Lung (tissue), 10 donors: ENCODE results near the gene POLR2J3. TPM values are rescaled to one million over a fixed set of nuclear protein-coding genes. Genes with fewer than 3 reads are reported as not detected.
"Not testable (repeated sequence)": the region's sequence is repeated elsewhere in the genome, so short reads cannot be mapped to it uniquely, and the experiment has no call there.

ENCODE experiments used
- ATAC-seq: fragments of 200-7000 bp; cut with Tn5 transposase; one replicate; pipeline ENCODE4 v1.9.1; 2020; ENCODE audit warnings: moderate number of reproducible peaks; ENCODE audit not compliant: insufficient read depth, low FRiP score
- DNase-seq, 3 donors: peaks; one replicate each; pipeline ENCODE4 v3.0.0-alpha.2; 2013 to 2017
- H3K27ac ChIP-seq, 2 donors: one replicate each; pipeline ENCODE4 v1.5.1; 2013; ENCODE audit warnings: mild to moderate bottlenecking in 2 of 2, moderate library complexity in 2 of 2, control low read depth in 1 of 2, inconsistent platforms in 1 of 2, low read depth in 1 of 2, low read length in 1 of 2
- H3K27me3 ChIP-seq, 3 donors: one replicate each; pipeline ENCODE4 v1.5.1; 2013; ENCODE audit warnings: low read length in 2 of 3; ENCODE audit not compliant: control insufficient read depth in 3 of 3, insufficient read depth in 3 of 3
- H3K36me3 ChIP-seq, 4 donors: one replicate each; pipeline ENCODE4 v1.5.1; 2013; ENCODE audit warnings: low read length in 4 of 4, mild to moderate bottlenecking in 1 of 4, moderate library complexity in 1 of 4; ENCODE audit not compliant: control insufficient read depth in 4 of 4, insufficient read depth in 4 of 4
- H3K4me1 ChIP-seq, 5 donors: one replicate each; pipeline ENCODE4 v1.5.1; 2013; ENCODE audit warnings: low read length in 5 of 5, mild to moderate bottlenecking in 2 of 5, moderate library complexity in 1 of 5; ENCODE audit not compliant: control insufficient read depth in 5 of 5, insufficient read depth in 5 of 5
- H3K4me3 ChIP-seq: one replicate; pipeline ENCODE4 v1.5.1; 2013; ENCODE audit warnings: mild to moderate bottlenecking, control low read depth, moderate library complexity
- H3K9ac ChIP-seq, 2 donors: one replicate each; pipeline ENCODE4 v1.5.1; 2013; ENCODE audit warnings: low read length in 2 of 2, control low read depth in 1 of 2; ENCODE audit not compliant: insufficient read depth in 1 of 2
- H3K9me3 ChIP-seq, 4 donors: one replicate each; pipeline ENCODE4 v1.5.1; 2013; ENCODE audit warnings: low read length in 3 of 4, mild to moderate bottlenecking in 1 of 4, moderate library complexity in 1 of 4; ENCODE audit not compliant: control insufficient read depth in 4 of 4, insufficient read depth in 3 of 4
- WGBS, 2 donors: extraction: QIAGEN DNeasy Blood & Tissue Kit; methylation state at CpG; one replicate each; pipeline ENCODE4 v1.1.7; 2013; 5-methylcytosine and 5-hydroxymethylcytosine counted together
- polyA plus RNA-seq, 2 donors: library from polyadenylated mRNA; stranded (reverse); fragments of 200-250 nt; gene quantifications; one replicate each; pipeline ENCODE4 v1.2.1, GENCODE V29; 2013
- total RNA-seq, 2 donors: library from RNA; depleted of rRNA in 1 of 2; stranded (reverse); fragments of >200 nt in 1 of 2; gene quantifications; one replicate each; pipeline ENCODE4 v1.2.1, GENCODE V29; 2014 to 2021
- donor health status: Bipolar disorder and iron deficiency.
- donor health status: healthy.
- donor health status: DM: yes; HTN: yes; CAD: no.

The POLR2J3 gene
- total and polyA plus RNA-seq, 4 donors = 34.5 to 126 (median 49.4) TPM

- WGBS, 2 donors = 88% methylated on average over 5 of the region's 5 CpGs
- H3K9ac ChIP-seq, H3K4me1 ChIP-seq, H3K4me3 ChIP-seq, H3K9me3 ChIP-seq, ATAC-seq, DNase-seq, H3K27me3 ChIP-seq, H3K36me3 ChIP-seq, H3K27ac ChIP-seq: not testable (repeated sequence)
These were observed 6.1 kb upstream of the POLR2J3 start for GRCh38 chr7:102578486-102578885.

GRCh38 chr7:102577315-102578240 lies 5.2 kb upstream of the POLR2J3 start:
- not testable (repeated sequence) for H3K9ac ChIP-seq, H3K9me3 ChIP-seq, H3K27ac ChIP-seq, DNase-seq, H3K4me1 ChIP-seq, H3K36me3 ChIP-seq, H3K4me3 ChIP-seq, ATAC-seq, H3K27me3 ChIP-seq
- WGBS, 2 donors = 76 to 86% methylated on average over 6 of the region's 7 CpGs

GRCh38 chr7:102576363-102576762 lies 4.0 kb upstream of the POLR2J3 start:
- H3K27me3 ChIP-seq, DNase-seq, H3K9ac ChIP-seq, H3K36me3 ChIP-seq, H3K4me1 ChIP-seq, H3K9me3 ChIP-seq, ATAC-seq, H3K27ac ChIP-seq, H3K4me3 ChIP-seq: not testable (repeated sequence)
- WGBS, 2 donors = no CpG with 5 or more reads among the region's 3 CpGs

- H3K9me3 ChIP-seq, H3K27me3 ChIP-seq, DNase-seq, ATAC-seq, H3K4me1 ChIP-seq, H3K4me3 ChIP-seq, H3K9ac ChIP-seq, H3K27ac ChIP-seq, H3K36me3 ChIP-seq: not testable (repeated sequence)
- no CpG with 5 or more reads among the region's 6 CpGs for WGBS, 2 donors
These were observed 2.2 kb upstream of the POLR2J3 start for GRCh38 chr7:102574607-102575006.

GRCh38 chr7:102568620-102569019 lies 3.8 kb downstream of the POLR2J3 start:
- ATAC-seq, H3K36me3 ChIP-seq, H3K4me1 ChIP-seq, H3K27ac ChIP-seq, H3K9ac ChIP-seq, H3K4me3 ChIP-seq, H3K9me3 ChIP-seq, H3K27me3 ChIP-seq, DNase-seq: not testable (repeated sequence)
- WGBS, 2 donors = 91 to 97% methylated on average over 4 of the region's 11 CpGs

GRCh38 chr7:102550808-102551422 lies 21.5 kb downstream of the POLR2J3 start, which contains the start of gene SPDYE2:
SPDYE2 (plus strand) TSS chr7:102551226; CDS start chr7:102553256, 2,030 bp downstream.
- not testable (repeated sequence) for H3K9me3 ChIP-seq, ATAC-seq, H3K4me1 ChIP-seq, H3K27ac ChIP-seq, H3K9ac ChIP-seq, H3K36me3 ChIP-seq, H3K27me3 ChIP-seq, H3K4me3 ChIP-seq, DNase-seq
- WGBS, 2 donors = no CpG with 5 or more reads among the region's 6 CpGs

GRCh38 chr7:102546353-102546752 lies 26.0 kb downstream of the POLR2J3 start:
- not testable (repeated sequence) for H3K27ac ChIP-seq, H3K27me3 ChIP-seq, H3K9me3 ChIP-seq, DNase-seq, H3K36me3 ChIP-seq, H3K9ac ChIP-seq, H3K4me3 ChIP-seq, H3K4me1 ChIP-seq, ATAC-seq
- 85 to 91% methylated on average over 1 of the region's 6 CpGs for WGBS, 2 donors

GRCh38 chr7:102545288-102545687 lies 27.1 kb downstream of the POLR2J3 start:
- H3K27ac ChIP-seq, H3K9ac ChIP-seq, H3K27me3 ChIP-seq, H3K36me3 ChIP-seq, H3K9me3 ChIP-seq, H3K4me3 ChIP-seq, DNase-seq, ATAC-seq, H3K4me1 ChIP-seq: not testable (repeated sequence)
- 91 to 94% methylated on average over 6 to 8 of the region's 12 CpGs for WGBS, 2 donors
